K562 (cell line): ENCODE data around the gene MEGF11. TPM values are rescaled to one million over a fixed set of nuclear protein-coding genes. Genes with fewer than 3 reads are reported as not detected.

Experiments used
- ATAC-seq: fragments of 200-7000 bp; cut with Tn5 transposase; 3 replicates; pipeline ENCODE4 v1.9.1; 2020; ENCODE audit warnings: moderate library complexity
- BruUV-seq: library from RNA; stranded (reverse); fragments of 400-500 nt; replicated peaks from 2 replicates; lab custom pipeline; 2021; lab: Mats Ljungman, UMichigan
- CTCF ChIA-PET: fragments of 300-600 bp; formaldehyde crosslinking; extraction: SDS; loops from one replicate; lab custom pipeline; 2021; ENCODE audit warnings: low intra/inter-chr PET ratio; lab: Yijun Ruan, JAX
- POLR2A ChIA-PET: fragments of 300-600, 350-650 bp; sonication (Branson Sonifier 250); formaldehyde crosslinking; extraction: SDS; loops from one replicate; lab custom pipeline; 2021; ENCODE audit warnings: antibody characterized with exemption, inconsistent platforms; lab: Yijun Ruan, JAX
- DNase-seq, 4 experiments: peaks; one replicate each; pipeline versions ENCODE4 v3.0.0 to v3.0.0-alpha.2; 2011 to 2018; ENCODE audit warnings: low spot score in 3 of 4, mixed read lengths in 3 of 4; ENCODE audit errors: extremely low read depth in 1 of 4
- FAIRE-seq: peaks from 2 replicates; lab custom pipeline; 2011; peaks lifted over from hg19 to GRCh38; lab: Jason Lieb, UNC
- H2AFZ ChIP-seq: 2 replicates; pipeline ENCODE4 v1.6.0; 2011; ENCODE audit warnings: low read depth, low read length, control low read depth, inconsistent platforms
- H3K27ac ChIP-seq: fragments of 200-600 bp; 3 replicates; pipeline ENCODE4 v1.8.0; 2011; ENCODE audit warnings: low read depth, mild to moderate bottlenecking, control low read depth, inconsistent platforms, low read length, moderate library complexity, mixed read lengths; ENCODE audit errors: extremely low read depth
- H3K27me3 ChIP-seq, 2 experiments: fragments of 300-600 bp in 1 of 2; 2 replicates in 1 of 2; 3 replicates in 1 of 2; pipeline versions ENCODE4 v1.6.0 to v1.8.0; 2011; ENCODE audit warnings: inconsistent platforms in 2 of 2, low read length in 2 of 2, mild to moderate bottlenecking in 1 of 2, mixed read lengths in 1 of 2, moderate library complexity in 1 of 2; ENCODE audit not compliant: control insufficient read depth in 2 of 2, insufficient read depth in 2 of 2
- H3K36me3 ChIP-seq: fragments of 300-600 bp; 3 replicates; pipeline ENCODE4 v1.8.0; 2011; ENCODE audit warnings: mild to moderate bottlenecking, low read length, inconsistent platforms; ENCODE audit not compliant: control insufficient read depth, insufficient read depth
- H3K4me1 ChIP-seq, 2 experiments: fragments of 200-600 bp in 1 of 2; replicated peaks in 1 of 2; 2 replicates in 1 of 2; 3 replicates in 1 of 2; pipeline versions ENCODE4 v1.5.1 to v1.8.0; 2011; ENCODE audit warnings: inconsistent platforms in 2 of 2, low read length in 2 of 2, mild to moderate bottlenecking in 1 of 2, mixed read lengths in 1 of 2, moderate library complexity in 1 of 2; ENCODE audit not compliant: control insufficient read depth in 2 of 2, insufficient read depth in 2 of 2
- H3K4me2 ChIP-seq: 2 replicates; pipeline ENCODE4 v1.6.1; 2011; ENCODE audit warnings: low read length, control low read depth, inconsistent platforms, mixed read lengths; ENCODE audit not compliant: insufficient read depth
- H3K4me3 ChIP-seq: fragments of 200-600 bp; sonication (generic), shearing (Covaris generic); 2 replicates; pipeline ENCODE4 v1.5.1; 2016; ENCODE audit warnings: control low read depth, inconsistent platforms
- H3K79me2 ChIP-seq: fragments of 200-600 bp; 3 replicates; pipeline ENCODE4 v1.8.0; 2011; ENCODE audit warnings: low read length, inconsistent platforms; ENCODE audit not compliant: control insufficient read depth, insufficient read depth
- H3K9ac ChIP-seq, 2 experiments: 2 replicates each; pipeline versions ENCODE4 v1.6.0 to v1.6.1; 2011; ENCODE audit warnings: low read depth in 2 of 2, low read length in 2 of 2, control low read depth in 1 of 2, inconsistent platforms in 1 of 2, mild to moderate bottlenecking in 1 of 2, mixed read lengths in 1 of 2; ENCODE audit not compliant: insufficient read depth in 1 of 2
- H3K9me1 ChIP-seq: one replicate; pipeline ENCODE4 v1.6.0; 2011; ENCODE audit warnings: inconsistent platforms, mild to moderate bottlenecking, low read length, moderate library complexity; ENCODE audit not compliant: control insufficient read depth, insufficient read depth
- H3K9me3 ChIP-seq: replicated peaks from 2 replicates; pipeline ENCODE4 v1.5.1; 2011; ENCODE audit warnings: low read depth, low read length, inconsistent platforms; ENCODE audit not compliant: control insufficient read depth, insufficient read depth
- H4K20me1 ChIP-seq: replicated peaks from 2 replicates; pipeline ENCODE4 v1.6.1; 2011; ENCODE audit warnings: low read length, inconsistent platforms, mixed read lengths; ENCODE audit not compliant: control insufficient read depth, insufficient read depth
- NFIX ChIP-seq: fragments of 250-450 bp; sonication (Bioruptor Pico); IDR thresholded peaks from 2 replicates; pipeline ENCODE4 v1.4.0; 2020; ENCODE audit warnings: low read depth, mild to moderate bottlenecking, moderate library complexity
- PYGO2 ChIP-seq: fragments of 450-650 bp; IDR thresholded peaks from 2 replicates; pipeline ENCODE4 v1.6.1; 2016; ENCODE audit warnings: mild to moderate bottlenecking, missing genetic modification characterization, moderate library complexity, missing compliant biosample characterization
- SRSF9 ChIP-seq: fragments of 200-400 bp; formaldehyde crosslinking; IDR thresholded peaks from 2 replicates; pipeline ENCODE4 v1.6.1; 2017; ENCODE audit warnings: low read depth, low read length, borderline replicate concordance
- ZBTB11 ChIP-seq, 3 experiments: fragments of 200-800 bp in 1 of 3; fragments of 250-450 bp in 1 of 3; fragments of 450-650 bp in 1 of 3; sonication (Bioruptor Pico) in 1 of 3; sonication (Bioruptor generic) in 1 of 3; formaldehyde crosslinking in 1 of 3; IDR thresholded peaks; 2 replicates each; pipeline versions ENCODE4 v1.6.1 to v1.8.0; 2016 to 2022; ENCODE audit warnings: mild to moderate bottlenecking in 2 of 3, missing genetic modification characterization in 2 of 3, missing compliant biosample characterization in 1 of 3, moderate library complexity in 1 of 3
- ZFP30 ChIP-seq: fragments of 250-450 bp; sonication (Bioruptor Pico); IDR thresholded peaks from 2 replicates; pipeline ENCODE4 v1.8.0; 2022; ENCODE audit warnings: moderate library complexity, mild to moderate bottlenecking, inconsistent platforms, borderline replicate concordance
- ZNF253 ChIP-seq: fragments of 250-450 bp; sonication (Bioruptor Pico); conservative IDR thresholded peaks from 2 replicates; pipeline ENCODE4 v1.6.1; 2021; ENCODE audit warnings: mild to moderate bottlenecking
- ZNF561 ChIP-seq: fragments of 450-650 bp; formaldehyde crosslinking; conservative IDR thresholded peaks from 2 replicates; pipeline ENCODE4 v1.4.0; 2020; ENCODE audit warnings: mild to moderate bottlenecking, moderate library complexity
- ZNF699 ChIP-seq: fragments of 250-450 bp; sonication (Bioruptor Pico); IDR thresholded peaks from 2 replicates; pipeline ENCODE4 v1.8.0; 2021; ENCODE audit warnings: mild to moderate bottlenecking, moderate library complexity; ENCODE audit not compliant: insufficient replicate concordance
- WGBS: fragments of 100-300 bp; shearing (Covaris generic); methylation state at CpG from one replicate; pipeline ENCODE4 v1.1.6; 2016; ENCODE audit warnings: low coverage, mixed read lengths; ENCODE audit not compliant: insufficient coverage; ENCODE audit errors: missing lambda C conversion rate; 5-methylcytosine and 5-hydroxymethylcytosine counted together
- in situ Hi-C: fragments of 300-500 bp; cut with MboI; formaldehyde crosslinking; loops from 4 replicates; pipeline ENCODE4 v1.15.0; 2018; ENCODE audit warnings: inconsistent platforms, mixed read lengths
- intact Hi-C: fragments of 100-400 bp; cut with micrococcal nuclease; formaldehyde crosslinking; loops from 2 replicates; pipeline ENCODE4 v1.14.2; 2022
- polyA plus RNA-seq, 8 experiments: library from polyadenylated mRNA; depleted of rRNA in 4 of 8; stranded (reverse) in 5 of 8; unstranded in 3 of 8; fragments of >200 nt; fragmentation: Nextera tagmentation in 2 of 8; fragmentation: Illumina TruSeq in 1 of 8; extraction: Ambion mirVana in 2 of 8; extraction: Trizol in 1 of 8; gene quantifications; 2 replicates each; pipeline versions ENCODE4 v1.2.1 to v1.2.3, GENCODE V29; 2011 to 2014; ENCODE audit warnings: inconsistent platforms in 1 of 8, missing spikeins in 1 of 8
- total RNA-seq, 7 experiments: library from RNA; depleted of rRNA in 6 of 7; stranded (reverse); fragments of >200 nt in 6 of 7; fragmentation: Illumina TruSeq in 2 of 7; extraction: Trizol in 2 of 7; gene quantifications; 2 replicates each; pipeline versions ENCODE4 v1.2.1 to v1.2.3, GENCODE V29; 2011 to 2021; ENCODE audit warnings: low replicate concordance in 1 of 7
- TF ChIP-seq, protein P1 (sequence below): fragments of 450-650 bp; IDR thresholded peaks from 2 replicates; pipeline ENCODE4 v1.6.1; 2016; ENCODE audit warnings: antibody characterized with exemption

MEGF11 gene
- total and polyA plus RNA-seq, 9 of the 15 experiments (the other 6 are each of a cell fraction or from before 2014, with no cell fraction given) = 0.06 to 0.23 (median 0.20) TPM; not detected in 6

DNA sequence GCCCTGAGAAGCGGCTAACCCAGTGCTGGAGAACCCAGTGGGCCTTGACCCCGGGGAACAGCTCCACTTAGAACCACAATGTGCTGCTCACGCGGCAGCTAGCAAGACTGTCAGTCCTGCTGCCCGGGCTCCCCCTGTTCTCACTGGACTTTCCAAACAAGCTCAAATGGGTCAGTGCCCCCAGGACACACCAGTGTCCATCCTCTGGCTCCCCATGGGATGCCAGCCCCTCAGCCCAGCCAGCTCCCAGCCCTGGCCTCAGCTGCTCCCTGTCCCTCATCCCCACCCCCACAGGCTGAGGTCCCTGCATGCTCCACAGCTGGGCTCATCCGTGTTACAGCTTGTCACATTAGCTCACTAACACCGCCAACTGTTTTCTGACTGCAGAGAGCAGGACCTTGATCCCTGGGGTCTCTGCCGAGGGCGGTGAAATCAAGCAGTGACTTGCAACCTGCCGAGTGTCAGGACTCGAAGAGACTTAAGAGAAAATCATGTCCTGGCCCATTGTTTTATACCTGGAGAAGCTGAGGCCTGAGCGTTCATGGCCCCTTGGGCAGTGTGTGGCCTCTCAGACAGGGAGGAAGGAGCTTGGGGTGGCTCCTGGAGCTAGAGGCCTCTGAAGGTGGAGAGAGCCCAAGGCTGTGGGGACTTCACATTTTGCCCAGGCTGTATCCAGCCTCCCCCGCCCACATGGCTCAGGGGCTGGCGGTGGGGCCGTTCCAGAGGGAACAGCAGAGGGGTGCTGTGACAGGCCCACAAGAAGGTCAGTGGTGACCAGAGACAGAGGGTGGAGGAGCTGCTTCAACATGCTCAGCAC is 157.5 kb downstream of the MEGF11 start:
- Histone ChIP-seq H3K9ac (no peak overlapping the region), H3K4me3 (no peak overlapping the region), H3K36me3 (no peaks in the 10 kb centered on the region), H3K9me3 (no peaks in the 10 kb centered on the region), H3K79me2 (no peaks in the 10 kb centered on the region), H3K27ac (no peak overlapping the region), H3K4me2 (no peak overlapping the region), H4K20me1 (peaks cover 19% of the 10 kb centered on the region; the same call in 1 of the 2 replicates), H3K4me1 (no peaks in the 10 kb centered on the region), H3K27me3 (peaks cover 24 to 56% of the 10 kb centered on the region in 2 experiments; a peak in 4 of 5 replicates), H2AFZ (no peak overlapping the region), H3K9me1 (no peaks in the 10 kb centered on the region)
- no peak for FAIRE-seq
- intact Hi-C loops = no loop called here
- POLR2A ChIA-PET = interaction anchor here (0.6 to 1.6 kb wide), 2 partner anchors 10 to 47 kb away, joined by 3 to 5 read pairs; no protein-coding TSS in a partner anchor
- WGBS = under 1% methylated on average over 15 of the region's 15 CpGs
- CTCF ChIA-PET = no interaction called here
- TF ChIP-seq ZFP30 (CRISPR knock-in tag) (no peak), ZNF253 (CRISPR knock-in tag) (no peak), NFIX (CRISPR knock-in tag) (no peak)
- in situ Hi-C loops = no loop called here
- ATAC-seq = no peak
- no TSS peak for BruUV-seq
- DNase-seq = no peak

DNA sequence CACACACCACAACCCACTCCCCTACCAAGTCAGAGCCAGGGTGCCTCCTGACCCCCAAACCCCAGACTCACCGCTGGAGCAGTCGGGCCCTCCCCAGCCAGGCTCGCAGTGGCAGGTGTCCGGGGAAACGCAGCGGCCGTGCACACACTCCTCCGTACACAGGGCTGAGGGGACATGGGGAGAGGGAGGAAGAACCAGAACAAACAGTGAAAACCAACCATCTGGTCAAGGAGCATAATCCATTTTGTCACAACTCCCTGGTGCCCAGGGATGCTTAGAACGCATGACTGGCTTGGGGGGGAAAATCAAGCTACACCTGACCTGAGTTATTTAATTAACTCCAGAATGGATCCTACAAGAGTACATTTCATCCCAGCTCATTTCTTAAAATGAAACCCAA is 159.2 kb downstream of the MEGF11 start:
- DNase-seq (no peak), ATAC-seq (no peak), FAIRE-seq (no peak)
- Histone ChIP-seq H4K20me1 (peaks cover 14% of the 10 kb centered on the region; the same call in 1 of the 2 replicates), H3K4me1 (no peaks in the 10 kb centered on the region), H3K4me3 (no peak overlapping the region), H2AFZ (no peak overlapping the region), H3K36me3 (no peaks in the 10 kb centered on the region), H3K9me1 (no peaks in the 10 kb centered on the region), H3K4me2 (no peak overlapping the region), H3K79me2 (no peaks in the 10 kb centered on the region), H3K27me3 (peaks cover 15 to 43% of the 10 kb centered on the region in 2 experiments; a peak in 3 of 5 replicates), H3K9ac (no peak overlapping the region), H3K9me3 (no peaks in the 10 kb centered on the region), H3K27ac (no peak overlapping the region)
- POLR2A ChIA-PET = no interaction called here
- 0% methylated on average over 9 of the region's 9 CpGs for WGBS
- intact Hi-C loops (no loop called here), in situ Hi-C loops (no loop called here)
- CTCF ChIA-PET = no interaction called here
- no TSS peak for BruUV-seq
- TF ChIP-seq SRSF9 = no peak
- TF ChIP-seq PYGO2 (tag) = no peak
- no peak for TF ChIP-seq ZNF699 (CRISPR knock-in tag)
- TF ChIP-seq, protein P1, sequence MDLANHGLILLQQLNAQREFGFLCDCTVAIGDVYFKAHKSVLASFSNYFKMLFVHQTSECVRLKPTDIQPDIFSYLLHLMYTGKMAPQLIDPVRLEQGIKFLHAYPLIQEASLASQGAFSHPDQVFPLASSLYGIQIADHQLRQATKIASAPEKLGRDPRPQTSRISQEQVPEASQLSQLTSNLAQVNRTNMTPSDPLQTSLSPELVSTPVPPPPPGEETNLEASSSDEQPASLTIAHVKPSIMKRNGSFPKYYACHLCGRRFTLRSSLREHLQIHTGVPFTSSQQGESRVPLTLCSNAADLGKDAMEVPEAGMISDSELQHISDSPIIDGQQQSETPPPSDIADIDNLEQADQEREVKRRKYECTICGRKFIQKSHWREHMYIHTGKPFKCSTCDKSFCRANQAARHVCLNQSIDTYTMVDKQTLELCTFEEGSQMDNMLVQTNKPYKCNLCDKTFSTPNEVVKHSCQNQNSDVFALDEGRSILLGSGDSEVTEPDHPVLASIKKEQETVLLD = no peak
- no peak for TF ChIP-seq ZNF561
- no peak for TF ChIP-seq ZBTB11 (CRISPR knock-in tag; IDR thresholded peaks at IDR 0.05)
